ENCODE results near the gene MYMX.

Gene MYMX

GRCh38 chr6:44253307-44254101 lies 36.8 kb downstream of the MYMX start:
- no peak for DNase-seq

GRCh38 chr6:44254191-44255104 lies 37.7 kb downstream of the MYMX start:
- DNase-seq = no peak

GRCh38 chr6:44255105-44255808 lies 38.5 kb downstream of the MYMX start:
- no peak for DNase-seq

GRCh38 chr6:44255871-44256774 lies 39.4 kb downstream of the MYMX start:
- DNase-seq = no peak

- no peak for DNase-seq
Observed at GRCh38 chr6:44256775-44257024, 40.0 kb downstream of the MYMX start.

- peak; percentile 8 for DNase-seq
Observed at GRCh38 chr6:44257025-44257752, 40.5 kb downstream of the MYMX start, which contains the start of gene SLC35B2. TSS of gene SLC35B2 (minus strand) at chr6:44257528. CDS start at chr6:44257410, 118 bp downstream.

GRCh38 chr6:44257753-44258324 lies 41.1 kb downstream of the MYMX start:
- no peak for DNase-seq

- DNase-seq = no peak
Observed at GRCh38 chr6:44258325-44258863, 41.7 kb downstream of the MYMX start.

- DNase-seq = no peak
Observed at GRCh38 chr6:44258921-44259320, 42.2 kb downstream of the MYMX start.

GRCh38 chr6:44260011-44260410 lies 43.3 kb downstream of the MYMX start:
- no peak for DNase-seq

- no peak for DNase-seq
Observed at GRCh38 chr6:44260451-44261297, 43.9 kb downstream of the MYMX start.

GRCh38 chr6:44261581-44261980 lies 44.9 kb downstream of the MYMX start:
- no peak for DNase-seq

GRCh38 chr6:44262467-44263353 lies 46.0 kb downstream of the MYMX start:
- no peak for DNase-seq

GRCh38 chr6:44263354-44264100 lies 46.8 kb downstream of the MYMX start:
- DNase-seq = no peak

- DNase-seq = no peak
Observed at GRCh38 chr6:44264154-44265006, 47.7 kb downstream of the MYMX start.

- peak; percentile 6 for DNase-seq
Observed at GRCh38 chr6:44265007-44265721, 48.4 kb downstream of the MYMX start, which contains the start of gene NFKBIE. TSS of gene NFKBIE (minus strand) at chr6:44265551. CDS start at chr6:44265346, 205 bp downstream.
